Karpas-422 (cell line): ENCODE measurements around the gene PSD4. TPM values are rescaled to one million over a fixed set of nuclear protein-coding genes. Genes with fewer than 3 reads are reported as not detected.
"Not testable (repeated sequence)": the region's sequence is repeated elsewhere in the genome, so short reads cannot be mapped to it uniquely, and the experiment has no call there.

Experiments used
- DNase-seq: peaks from one replicate; pipeline ENCODE4 v3.0.0-alpha.2; 2015
- H2AFZ ChIP-seq: fragments of 200-600 bp; sonication (generic); 2 replicates; pipeline ENCODE4 v1.6.1; 2014; ENCODE audit warnings: antibody characterized with exemption, low read length, mixed read lengths
- H3K27ac ChIP-seq: fragments of 200-600 bp; sonication (generic); 2 replicates; pipeline ENCODE4 v1.5.1; 2014; ENCODE audit warnings: mild to moderate bottlenecking, low read length, moderate library complexity
- H3K27me3 ChIP-seq: fragments of 200-600 bp; sonication (generic); 2 replicates; pipeline ENCODE4 v1.6.1; 2014; ENCODE audit warnings: low read length, mixed read lengths
- H3K36me3 ChIP-seq: fragments of 200-600 bp; sonication (generic); 2 replicates; pipeline ENCODE4 v1.6.1; 2014; ENCODE audit warnings: low read length, mixed read lengths; ENCODE audit not compliant: insufficient read depth
- H3K4me1 ChIP-seq: fragments of 200-600 bp; sonication (generic); 2 replicates; pipeline ENCODE4 v1.6.1; 2014; ENCODE audit warnings: mild to moderate bottlenecking, low read length, mixed read lengths
- H3K4me2 ChIP-seq: fragments of 200-600 bp; sonication (generic); 2 replicates; pipeline ENCODE4 v1.6.1; 2014; ENCODE audit warnings: low read length, low read depth, mild to moderate bottlenecking; ENCODE audit not compliant: poor library complexity, severe bottlenecking
- H3K4me3 ChIP-seq: fragments of 200-600 bp; sonication (generic); 2 replicates; pipeline ENCODE4 v1.5.1; 2014; ENCODE audit warnings: mild to moderate bottlenecking, antibody characterized with exemption, low read length, mixed read lengths
- H3K79me2 ChIP-seq: fragments of 200-600 bp; sonication (generic); 2 replicates; pipeline ENCODE4 v1.6.1; 2014; ENCODE audit warnings: mild to moderate bottlenecking, low read length, mixed read lengths
- H3K9ac ChIP-seq: fragments of 200-600 bp; sonication (generic); 2 replicates; pipeline ENCODE4 v1.6.0; 2014; ENCODE audit warnings: low read length
- H3K9me2 ChIP-seq: fragments of 200-600 bp; sonication (generic), shearing (Covaris generic); replicated peaks from 2 replicates; pipeline ENCODE4 v1.6.0; 2014; ENCODE audit warnings: mild to moderate bottlenecking, low read length, moderate library complexity; ENCODE audit not compliant: insufficient read depth
- H3K9me3 ChIP-seq: fragments of 300-700, 200-600 bp; sonication (generic); 2 replicates; pipeline ENCODE4 v1.6.1; 2014; ENCODE audit warnings: low read length, mixed read lengths
- H4K20me1 ChIP-seq: fragments of 200-600 bp; sonication (generic); 2 replicates; pipeline ENCODE4 v1.6.1; 2014; ENCODE audit warnings: mild to moderate bottlenecking, antibody characterized with exemption, low read length, low read depth; ENCODE audit not compliant: insufficient read depth
- total RNA-seq: library from RNA; depleted of rRNA; stranded (reverse); fragments of >200 nt; shearing (Covaris generic); gene quantifications from 2 replicates; pipeline ENCODE4 v1.2.3, GENCODE V29; 2014; ENCODE audit warnings: low replicate concordance

The PSD4 gene
- total RNA-seq, 1 experiment from 2014 or later, result 43.3 TPM

DNA sequence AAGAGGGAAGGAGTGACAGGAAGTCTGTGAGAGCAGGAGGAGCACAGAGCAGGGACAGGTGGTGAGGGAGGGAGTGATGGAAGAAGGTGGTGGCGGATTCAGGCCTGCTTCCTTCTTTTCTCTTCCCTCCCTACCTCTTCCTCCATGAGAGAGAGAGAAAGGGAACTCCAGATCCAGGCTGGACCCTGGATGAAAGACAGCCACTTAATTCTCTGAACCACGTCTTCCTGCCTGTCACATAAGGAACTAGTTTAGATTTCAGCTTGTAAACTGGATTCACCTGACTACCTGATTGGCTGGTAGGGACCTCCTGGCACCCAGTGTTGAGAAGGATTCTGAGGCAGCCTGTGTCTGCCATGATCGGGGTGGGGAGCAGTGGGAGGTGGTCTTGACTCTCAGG is 56.0 kb downstream of the PSD4 start:
- Histone ChIP-seq H3K79me2 (no peaks in the 10 kb centered on the region), H3K9ac (no peak overlapping the region), H3K36me3 (no peaks in the 10 kb centered on the region), H3K4me1 (no peaks in the 10 kb centered on the region), H3K9me2 (no peaks in the 10 kb centered on the region), H3K4me3 (no peak overlapping the region), H2AFZ (no peak overlapping the region), H3K4me2 (no peak overlapping the region), H4K20me1 (no peaks in the 10 kb centered on the region), H3K27ac (no peak overlapping the region), H3K9me3 (no peaks in the 10 kb centered on the region), H3K27me3 (no peaks in the 10 kb centered on the region)
- DNase-seq, result no peak

DNA sequence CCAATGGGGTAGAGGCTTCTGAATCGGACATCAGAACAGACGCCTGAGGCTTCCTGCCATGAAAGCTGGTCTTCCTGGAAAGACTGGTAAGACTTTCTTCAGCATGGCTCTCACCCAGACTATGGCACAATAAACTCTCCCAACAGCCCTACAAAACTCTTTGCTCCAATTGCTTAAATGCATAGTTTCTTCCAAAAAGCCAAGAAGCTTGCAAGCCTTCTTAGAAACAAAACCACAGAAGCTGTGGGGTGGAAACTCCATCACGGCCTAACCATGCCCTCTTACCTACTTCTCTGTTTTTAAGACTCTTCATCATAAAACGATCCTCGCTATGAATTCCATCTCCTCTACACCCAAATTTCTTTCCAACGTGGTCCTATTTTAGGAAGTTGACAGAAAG is 56.8 kb downstream of the PSD4 start:
- H3K9me2 ChIP-seq, result no peaks in the 10 kb centered on the region
- no peak overlapping the region for H3K4me2 ChIP-seq
- H3K4me1 ChIP-seq, result no peaks in the 10 kb centered on the region
- H3K4me3 ChIP-seq, result no peak overlapping the region
- no peaks in the 10 kb centered on the region for H3K36me3 ChIP-seq
- no peaks in the 10 kb centered on the region for H3K9me3 ChIP-seq
- no peaks in the 10 kb centered on the region for H3K27me3 ChIP-seq
- no peaks in the 10 kb centered on the region for H4K20me1 ChIP-seq
- H3K27ac ChIP-seq, result no peak overlapping the region
- no peaks in the 10 kb centered on the region for H3K79me2 ChIP-seq
- DNase-seq, result no peak
- H3K9ac ChIP-seq, result no peak overlapping the region
- H2AFZ ChIP-seq, result no peak overlapping the region

DNA sequence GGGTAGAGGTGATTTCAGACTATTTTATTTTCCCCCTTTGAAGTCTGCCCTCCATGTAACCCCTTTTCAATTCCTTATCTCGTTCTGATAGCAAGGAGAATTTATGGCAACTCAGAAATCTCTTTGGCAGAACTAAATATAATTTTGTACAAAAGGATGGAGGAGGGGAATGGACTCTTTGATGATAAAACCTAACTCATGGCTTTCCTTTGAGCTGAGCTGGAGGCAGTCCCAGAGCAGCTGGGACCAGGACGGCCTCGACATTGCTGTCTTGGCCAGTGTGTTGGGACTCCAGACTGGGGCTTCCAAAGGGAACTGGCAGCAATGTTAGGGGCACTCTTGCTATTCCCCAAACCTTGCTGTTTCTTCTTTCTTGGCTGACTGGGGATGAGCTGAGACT is 57.3 kb downstream of the PSD4 start:
- Histone ChIP-seq H4K20me1 (no peaks in the 10 kb centered on the region), H3K27ac (no peak overlapping the region), H3K4me1 (no peaks in the 10 kb centered on the region), H3K4me3 (no peak overlapping the region), H3K9me2 (no peaks in the 10 kb centered on the region), H2AFZ (no peak overlapping the region), H3K9me3 (no peaks in the 10 kb centered on the region), H3K9ac (no peak overlapping the region), H3K27me3 (no peaks in the 10 kb centered on the region), H3K4me2 (no peak overlapping the region), H3K79me2 (no peaks in the 10 kb centered on the region), H3K36me3 (no peaks in the 10 kb centered on the region)
- DNase-seq, result no peak

DNA sequence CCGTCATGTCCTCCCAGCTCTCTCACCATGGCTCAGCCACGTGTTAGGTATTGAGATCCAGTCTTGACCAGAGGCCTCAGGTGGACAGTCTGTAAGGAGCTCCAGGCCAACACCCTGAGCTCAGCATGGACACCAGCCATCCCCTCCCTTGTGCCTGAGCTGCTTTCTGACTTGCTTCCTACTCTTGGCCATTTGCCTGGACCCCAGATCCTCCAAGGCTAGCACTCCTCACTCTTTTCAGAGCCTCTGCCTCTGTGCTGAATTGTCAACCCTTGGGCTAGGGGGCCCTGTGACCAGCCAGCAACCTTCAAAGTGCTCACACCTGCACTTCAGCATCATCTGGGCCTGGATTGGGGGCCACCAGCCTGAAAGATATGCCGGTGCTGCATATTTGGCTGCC is 58.4 kb downstream of the PSD4 start:
- no peak for DNase-seq
- no peak overlapping the region for H3K4me3 ChIP-seq
- H3K79me2 ChIP-seq, result no peaks in the 10 kb centered on the region
- no peaks in the 10 kb centered on the region for H3K36me3 ChIP-seq
- H2AFZ ChIP-seq, result no peak overlapping the region
- no peaks in the 10 kb centered on the region for H3K9me3 ChIP-seq
- no peaks in the 10 kb centered on the region for H3K9me2 ChIP-seq
- no peak overlapping the region for H3K4me2 ChIP-seq
- no peak overlapping the region for H3K9ac ChIP-seq
- H4K20me1 ChIP-seq, result no peaks in the 10 kb centered on the region
- no peak overlapping the region for H3K27ac ChIP-seq
- H3K27me3 ChIP-seq, result no peaks in the 10 kb centered on the region
- H3K4me1 ChIP-seq, result no peaks in the 10 kb centered on the region

DNA sequence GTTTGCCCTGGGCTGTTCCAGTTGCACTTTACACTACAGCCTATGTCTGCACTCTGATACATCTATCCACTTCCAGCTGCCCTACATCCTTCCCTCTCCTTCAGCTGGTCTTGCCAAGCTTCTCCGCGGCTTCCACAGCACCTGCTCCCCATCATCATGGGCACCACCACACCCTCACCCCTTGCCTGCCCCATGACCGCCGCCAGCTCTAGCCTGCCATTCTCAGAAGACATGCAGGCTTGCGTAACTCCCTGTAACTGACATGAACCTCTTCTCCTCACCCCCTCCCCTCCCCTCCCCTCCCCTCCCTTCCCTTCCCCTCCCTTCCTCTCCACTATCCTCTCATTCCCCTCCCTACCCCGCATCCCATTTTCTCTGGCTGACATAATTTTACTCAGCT is 59.0 kb downstream of the PSD4 start:
- H3K79me2 ChIP-seq, result no peaks in the 10 kb centered on the region
- no peak overlapping the region for H3K27ac ChIP-seq
- H3K4me3 ChIP-seq, result no peak overlapping the region
- H3K36me3 ChIP-seq, result no peaks in the 10 kb centered on the region
- H3K9ac ChIP-seq, result no peak overlapping the region
- no peak for DNase-seq
- H3K9me3 ChIP-seq, result no peaks in the 10 kb centered on the region
- no peak overlapping the region for H2AFZ ChIP-seq
- H3K4me1 ChIP-seq, result no peaks in the 10 kb centered on the region
- H3K9me2 ChIP-seq, result no peaks in the 10 kb centered on the region
- no peaks in the 10 kb centered on the region for H3K27me3 ChIP-seq
- no peak overlapping the region for H3K4me2 ChIP-seq
- H4K20me1 ChIP-seq, result no peaks in the 10 kb centered on the region

DNA sequence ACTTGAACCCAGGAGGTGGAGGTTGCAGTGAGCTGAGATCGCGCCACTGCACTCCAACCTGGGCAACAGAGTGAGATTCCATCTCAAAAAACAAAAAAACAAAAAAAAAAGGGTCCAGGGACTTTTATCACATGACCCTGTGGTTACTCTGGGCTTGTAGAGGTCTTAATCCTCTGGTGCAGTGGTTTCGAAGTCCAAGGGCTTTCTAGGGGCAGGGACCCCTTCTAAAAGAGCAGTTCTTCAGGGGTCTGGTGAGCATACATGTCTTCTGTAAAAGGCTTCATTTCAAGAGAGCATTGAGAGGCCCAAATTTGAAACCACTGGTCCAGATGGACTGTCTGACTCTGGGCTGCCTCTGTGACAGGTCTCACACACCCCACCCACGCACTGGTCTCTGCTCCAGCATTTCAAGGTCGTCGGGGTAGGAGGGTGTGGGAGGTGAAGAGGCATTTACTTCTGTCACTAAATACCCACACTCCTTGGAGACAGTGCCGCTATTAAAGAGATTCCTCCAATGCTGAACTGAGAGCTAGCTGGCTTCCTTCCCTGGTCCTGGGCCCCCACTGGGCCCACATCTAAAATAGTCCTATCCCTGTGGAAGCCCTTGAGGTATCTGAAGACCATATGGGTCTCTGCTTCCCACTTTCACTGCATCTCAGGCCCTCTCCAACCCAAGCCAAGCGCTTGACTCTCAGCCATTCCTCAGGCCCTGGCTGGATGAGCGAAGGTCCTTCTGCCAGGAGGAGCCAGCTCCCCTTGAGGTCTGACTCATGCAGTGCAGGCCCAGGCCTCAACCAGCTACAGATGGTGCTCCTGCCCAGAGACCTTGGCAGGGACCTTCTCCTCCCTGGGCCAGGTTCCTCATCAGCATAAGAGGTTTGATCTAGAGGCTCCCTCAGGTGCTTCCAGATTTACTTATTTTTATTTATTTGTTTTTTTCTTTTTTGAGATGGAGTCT is 60.1 kb downstream of the PSD4 start:
- H3K36me3 ChIP-seq, result no peaks in the 10 kb centered on the region
- H4K20me1 ChIP-seq, result no peaks in the 10 kb centered on the region
- no peak overlapping the region for H3K9ac ChIP-seq
- no peaks in the 10 kb centered on the region for H3K9me3 ChIP-seq
- no peaks in the 10 kb centered on the region for H3K4me1 ChIP-seq
- no peak overlapping the region for H3K4me2 ChIP-seq
- no peak overlapping the region for H2AFZ ChIP-seq
- H3K79me2 ChIP-seq, result no peaks in the 10 kb centered on the region
- DNase-seq, result peak; percentile 49
- H3K9me2 ChIP-seq, result no peaks in the 10 kb centered on the region
- no peaks in the 10 kb centered on the region for H3K27me3 ChIP-seq
- no peak overlapping the region for H3K4me3 ChIP-seq
- H3K27ac ChIP-seq, result no peak overlapping the region

DNA sequence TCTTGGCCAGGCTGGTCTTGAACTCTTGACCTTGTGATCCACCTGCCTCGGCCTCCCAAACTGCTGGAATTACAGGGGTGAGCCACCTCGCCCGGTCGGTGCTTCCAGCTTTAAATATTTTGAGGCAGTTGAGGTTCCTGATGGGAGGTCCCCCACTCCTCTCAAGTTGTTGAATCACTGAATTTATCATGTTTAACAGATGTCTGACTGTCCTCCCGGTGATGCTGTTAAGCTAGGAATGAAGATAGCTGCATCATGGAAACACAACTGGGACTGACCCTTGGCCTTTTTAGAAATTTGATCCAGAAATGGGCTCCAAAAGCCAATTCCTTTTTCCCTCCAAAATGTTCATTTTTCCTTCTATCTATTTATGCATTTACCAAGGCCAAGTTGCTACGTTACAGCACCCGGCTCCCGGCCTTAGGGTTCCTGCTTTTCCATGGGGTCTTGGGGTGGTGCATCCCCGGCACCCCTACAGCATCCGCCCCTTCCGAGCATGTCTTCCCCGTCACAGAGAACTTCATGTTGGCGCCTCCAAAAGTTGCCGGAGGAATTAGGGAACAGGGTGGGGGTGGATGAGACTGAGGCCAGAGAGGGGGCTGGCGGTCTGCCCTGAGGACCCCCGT is 61.1 kb downstream of the PSD4 start:
- Histone ChIP-seq H3K9me3 (no peaks in the 10 kb centered on the region), H2AFZ (no peak overlapping the region), H3K4me3 (no peak overlapping the region), H3K36me3 (no peaks in the 10 kb centered on the region), H3K27me3 (no peaks in the 10 kb centered on the region), H3K4me2 (no peak overlapping the region), H3K79me2 (no peaks in the 10 kb centered on the region), H3K9me2 (no peaks in the 10 kb centered on the region), H3K27ac (no peak overlapping the region), H3K4me1 (no peaks in the 10 kb centered on the region), H4K20me1 (no peaks in the 10 kb centered on the region), H3K9ac (no peak overlapping the region)
- DNase-seq, result no peak

DNA sequence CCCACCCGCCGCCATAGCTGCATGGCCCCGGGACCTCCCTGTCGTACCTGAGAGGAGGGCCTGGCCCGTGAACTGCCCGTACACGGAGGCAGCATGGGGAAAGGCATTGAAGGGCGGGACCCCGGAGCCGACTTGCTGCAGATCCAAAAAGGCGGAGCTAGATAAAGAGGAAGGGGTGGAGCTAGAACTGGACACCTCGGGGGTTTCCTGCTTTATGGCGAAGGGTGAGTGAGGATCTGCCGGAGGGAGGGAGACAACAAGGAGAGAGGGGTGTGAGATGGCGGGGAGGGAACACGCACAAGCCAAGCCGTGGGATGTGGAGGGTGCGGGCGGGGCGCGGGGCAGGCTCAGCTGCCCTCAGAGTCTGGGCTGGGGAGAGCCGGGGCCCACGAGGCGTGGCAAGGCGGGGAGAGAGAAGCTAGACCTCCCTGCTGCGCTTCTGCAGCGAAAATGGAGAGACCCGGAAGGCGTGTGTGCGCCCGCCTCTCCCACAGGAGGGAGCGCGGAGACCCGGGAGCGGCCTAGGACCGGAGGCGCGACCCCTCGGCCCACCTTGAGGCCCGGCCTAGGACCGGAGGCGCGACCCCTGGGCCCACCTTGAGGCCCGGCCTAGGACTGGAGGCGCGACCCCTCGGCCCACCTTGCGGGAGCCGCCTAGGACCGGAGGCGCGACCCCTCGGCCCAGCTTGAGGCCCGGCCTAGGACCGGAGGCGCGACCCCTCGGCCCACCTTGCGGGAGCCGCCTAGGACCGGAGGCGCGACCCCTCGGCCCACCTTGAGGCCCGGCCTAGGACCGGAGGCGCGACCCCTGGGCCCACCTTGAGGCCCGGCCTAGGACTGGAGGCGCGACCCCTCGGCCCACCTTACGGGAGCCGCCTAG is 61.8 kb downstream of the PSD4 start:
- H4K20me1 ChIP-seq, H3K9me2 ChIP-seq, H3K9ac ChIP-seq, H3K27ac ChIP-seq, H2AFZ ChIP-seq, H3K27me3 ChIP-seq, DNase-seq, H3K36me3 ChIP-seq, H3K4me3 ChIP-seq, H3K9me3 ChIP-seq, H3K4me1 ChIP-seq, H3K4me2 ChIP-seq, H3K79me2 ChIP-seq: not testable (repeated sequence)
